ENCODE data around the gene AMN. TPM values are rescaled to one million over a fixed set of nuclear protein-coding genes. Genes with fewer than 3 reads are reported as not detected.

The AMN gene
- total RNA-seq, 1 donor from 2014 or later = 0.40 TPM

DNA sequence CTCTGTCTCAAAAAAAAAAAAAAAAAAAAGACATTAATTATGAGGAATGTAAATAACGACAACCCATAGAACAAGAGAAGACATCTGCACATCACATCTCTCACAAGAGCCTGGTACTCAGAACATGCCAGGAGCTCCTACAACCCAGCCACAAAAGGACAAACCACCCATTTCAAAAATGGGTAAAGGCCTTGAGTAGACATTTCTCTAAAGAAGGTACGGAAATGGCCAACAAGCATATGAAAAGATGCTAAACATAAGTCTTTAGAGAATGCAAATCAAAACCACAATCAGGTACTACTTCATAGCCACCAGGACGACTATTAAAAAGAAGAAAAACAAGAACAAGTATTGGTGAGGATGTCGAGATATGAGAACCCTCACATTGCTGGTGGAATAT is 13.3 kb downstream of the AMN start:
- intact Hi-C loops (cut with DNase I) = no loop called here
- ATAC-seq = no peak
- DNase-seq (ENCODE audit: low spot score) = no peak

DNA sequence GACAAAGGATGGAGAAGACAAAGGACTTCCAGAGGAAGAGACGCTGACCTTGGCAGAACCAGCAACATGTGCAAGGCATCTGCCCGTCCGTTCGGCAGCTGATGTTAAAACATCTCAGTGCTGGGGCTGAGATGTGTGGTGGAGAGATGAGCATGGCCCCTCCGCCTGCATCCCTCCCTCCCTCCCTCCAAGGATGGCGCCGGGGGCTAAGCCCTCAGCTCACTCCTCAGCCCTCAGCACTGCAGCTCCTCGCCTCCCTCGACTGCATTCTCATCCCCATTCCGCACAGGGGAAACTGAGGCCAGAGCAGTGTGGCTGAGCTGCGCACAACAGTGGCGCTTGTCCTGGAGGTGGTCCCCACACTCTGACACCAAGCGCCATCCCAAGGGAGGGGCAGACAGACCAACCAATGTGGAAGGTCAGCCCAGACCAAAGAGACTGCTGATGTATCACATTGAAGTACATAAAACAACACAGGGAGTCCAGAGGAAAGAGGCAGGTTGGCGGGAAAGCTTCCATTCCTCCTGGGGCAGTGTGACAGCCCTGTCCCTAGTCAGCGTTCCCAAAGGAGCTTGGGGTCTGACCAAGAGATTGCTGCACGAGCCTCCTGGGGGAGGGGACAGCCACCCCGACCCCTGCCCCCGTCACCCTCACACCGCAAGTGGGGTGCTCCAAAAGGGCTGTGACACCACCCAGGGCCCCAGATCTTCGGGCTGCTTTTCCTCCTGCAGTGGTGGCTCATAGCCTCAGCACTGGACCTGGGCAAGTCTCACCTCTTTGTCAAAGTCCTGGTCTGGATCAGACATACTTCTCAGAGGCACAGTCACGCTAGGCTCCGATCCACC is 15.1 kb downstream of the AMN start:
- intact Hi-C loops (cut with DNase I) = no loop called here
- no peak for DNase-seq (ENCODE audit: low spot score)
- ATAC-seq = no peak

DNA sequence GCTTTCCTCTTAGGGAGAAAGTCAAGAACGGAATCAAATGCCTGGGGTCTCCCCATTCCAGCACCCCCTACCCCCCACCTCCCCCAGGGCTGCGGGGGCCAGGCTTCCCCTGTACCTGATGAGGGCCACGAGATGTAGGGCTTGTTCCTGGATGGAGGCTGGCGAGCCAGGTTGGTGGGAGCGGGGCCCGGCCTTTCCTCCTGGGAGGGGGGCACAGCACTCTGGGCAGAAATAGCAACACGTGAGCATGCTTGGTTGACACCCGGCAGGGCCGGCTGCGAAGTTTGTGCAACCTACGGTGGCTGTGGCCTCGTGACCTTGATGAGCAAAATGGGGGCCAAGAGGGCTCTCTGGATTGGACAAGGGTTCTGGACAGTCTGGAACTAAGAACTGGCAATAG is 15.7 kb downstream of the AMN start:
- DNase-seq (ENCODE audit: low spot score) = no peak
- no peak for ATAC-seq
- intact Hi-C loops (cut with DNase I) = no loop called here

DNA sequence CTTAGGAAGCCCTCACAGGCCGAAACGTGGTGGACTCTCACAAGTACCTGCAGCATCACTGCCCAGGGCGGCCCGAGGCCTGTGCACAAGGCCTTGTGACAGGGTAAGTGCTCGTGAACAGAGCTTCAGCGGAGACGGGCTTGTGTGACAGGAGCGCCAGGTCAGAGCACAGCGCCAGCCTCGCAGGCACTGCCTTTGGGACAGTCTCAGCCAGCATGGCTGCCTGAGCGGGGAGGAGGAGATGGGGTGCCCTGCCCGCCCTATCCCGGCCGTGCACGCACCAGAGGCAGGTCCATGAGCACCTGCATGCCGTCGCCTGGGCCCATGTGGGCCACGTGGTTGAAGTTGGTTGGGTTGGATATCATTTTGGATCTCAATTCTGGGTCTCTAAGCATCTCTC is 16.9 kb downstream of the AMN start:
- DNase-seq (ENCODE audit: low spot score) (no peak), ATAC-seq (no peak)
- intact Hi-C loops (cut with DNase I) = no loop called here

DNA sequence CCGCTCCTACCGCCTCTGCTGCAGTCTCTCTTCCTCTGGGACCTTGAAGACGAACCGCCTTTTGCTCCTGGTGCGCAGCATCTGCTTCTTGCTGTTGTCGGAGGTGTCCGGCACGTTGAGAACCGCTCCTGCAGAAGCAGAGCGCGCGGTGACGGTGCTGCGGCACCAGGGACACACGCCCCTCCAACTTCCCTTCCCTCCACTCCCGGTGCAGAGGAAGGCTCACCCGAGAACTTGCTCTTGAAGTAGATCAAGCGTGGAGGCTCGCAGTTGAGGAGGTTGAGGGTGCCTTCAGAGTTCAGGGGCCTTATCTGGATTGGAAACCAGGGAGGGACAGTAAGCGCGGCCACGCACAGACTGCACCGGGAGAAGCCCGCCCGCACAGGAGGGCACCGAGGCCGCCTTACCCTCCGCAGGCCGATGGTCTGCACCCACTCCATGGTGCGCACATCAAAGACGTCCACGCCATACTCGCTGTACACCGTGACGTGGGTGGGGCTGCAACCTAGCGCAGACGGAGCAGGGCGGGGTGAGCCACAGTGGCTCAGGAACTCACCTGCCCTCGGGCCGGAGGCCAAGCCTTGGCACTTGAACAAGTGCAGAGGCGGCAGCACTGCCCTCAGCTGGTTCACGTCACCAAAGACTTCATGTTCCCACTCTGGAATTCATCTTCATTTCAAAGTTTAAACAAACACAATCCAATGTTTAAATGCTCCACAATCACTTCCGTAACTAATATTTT is 17.5 kb downstream of the AMN start:
- intact Hi-C loops (cut with DNase I) = no loop called here
- no peak for DNase-seq (ENCODE audit: low spot score)
- no peak for ATAC-seq

DNA sequence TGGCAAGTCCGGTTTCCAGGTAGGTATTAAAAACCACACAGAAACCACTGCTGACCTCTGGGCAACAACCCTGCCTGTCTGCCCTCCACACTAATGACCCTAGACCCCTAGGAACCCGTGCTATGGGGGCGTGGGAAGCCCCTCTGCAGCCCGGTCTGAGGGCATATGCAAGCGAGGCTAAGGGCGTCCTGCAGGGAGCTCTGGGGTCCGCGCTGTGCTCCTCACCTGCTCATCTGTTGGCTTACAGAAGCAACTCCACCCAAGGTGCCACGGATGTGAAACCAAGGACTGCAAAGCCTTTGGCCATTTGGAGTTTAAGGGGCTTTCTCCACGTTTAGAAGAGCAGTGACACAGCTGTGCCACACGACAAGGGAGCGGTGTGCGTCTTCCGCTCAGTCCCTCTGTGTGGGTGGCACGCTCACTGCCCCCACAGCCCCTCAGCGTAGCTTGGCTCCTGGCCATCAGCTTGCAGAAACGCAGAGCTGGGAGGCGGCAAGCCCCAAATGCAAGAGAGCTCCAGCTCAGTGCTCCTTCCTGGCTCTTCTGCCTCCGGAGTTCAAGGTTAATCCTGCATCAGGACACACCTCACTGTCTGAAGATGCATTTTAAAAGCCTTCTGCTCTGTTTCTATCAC is 18.4 kb downstream of the AMN start:
- no peak for DNase-seq (ENCODE audit: low spot score)
- ATAC-seq = no peak
- intact Hi-C loops (cut with DNase I) = no loop called here

DNA sequence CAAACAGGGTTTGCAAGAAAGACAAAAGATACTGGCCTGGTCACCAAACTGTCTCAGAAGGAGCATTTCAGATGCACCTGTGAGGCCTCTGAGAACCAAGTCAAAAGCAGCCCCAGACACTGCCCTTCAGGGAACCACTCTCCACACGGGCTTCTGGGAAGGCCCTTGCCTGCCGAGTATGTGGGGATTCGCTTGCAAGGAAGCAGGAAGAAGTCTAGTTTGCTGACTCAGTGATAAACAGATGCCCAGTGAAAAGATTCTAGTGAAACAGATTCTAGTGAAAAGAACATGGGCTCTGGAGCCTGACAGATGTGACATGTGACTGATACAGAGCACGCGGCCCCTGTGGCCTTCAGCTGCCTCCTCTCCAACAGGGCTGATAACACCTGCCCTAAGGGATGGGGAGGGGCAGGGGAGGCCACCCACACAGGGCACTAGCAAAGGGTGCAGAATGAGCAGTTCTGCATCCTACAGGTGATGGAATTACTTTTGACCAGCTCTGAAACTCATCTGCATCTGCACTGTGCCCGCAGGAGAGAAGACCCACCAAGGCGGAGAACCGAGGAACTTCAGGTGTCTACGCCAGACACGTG is 19.1 kb downstream of the AMN start:
- DNase-seq (ENCODE audit: low spot score) (no peak), ATAC-seq (no peak)
- intact Hi-C loops (cut with DNase I) = no loop called here

DNA sequence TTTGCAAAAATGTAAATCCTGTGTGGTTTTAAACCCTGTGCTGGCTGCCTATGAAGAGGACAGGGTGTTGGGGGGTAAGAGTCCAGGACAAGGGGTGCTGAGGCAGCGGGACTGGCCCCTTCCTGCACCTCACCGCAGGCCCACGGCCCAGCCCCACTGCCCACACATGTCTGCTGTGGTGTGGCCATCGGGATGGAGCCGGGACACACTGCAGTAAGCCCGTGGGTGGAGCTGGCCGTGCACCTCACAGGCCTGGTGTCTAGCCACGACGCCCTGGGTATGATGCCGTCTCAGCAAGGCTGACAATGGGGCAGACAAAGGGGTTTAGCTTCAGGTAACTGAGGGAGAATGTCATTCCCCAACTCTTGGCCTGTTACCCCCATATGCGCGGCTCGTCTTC is 19.6 kb downstream of the AMN start:
- intact Hi-C loops (cut with DNase I) = no loop called here
- no peak for DNase-seq (ENCODE audit: low spot score)
- no peak for ATAC-seq

DNA sequence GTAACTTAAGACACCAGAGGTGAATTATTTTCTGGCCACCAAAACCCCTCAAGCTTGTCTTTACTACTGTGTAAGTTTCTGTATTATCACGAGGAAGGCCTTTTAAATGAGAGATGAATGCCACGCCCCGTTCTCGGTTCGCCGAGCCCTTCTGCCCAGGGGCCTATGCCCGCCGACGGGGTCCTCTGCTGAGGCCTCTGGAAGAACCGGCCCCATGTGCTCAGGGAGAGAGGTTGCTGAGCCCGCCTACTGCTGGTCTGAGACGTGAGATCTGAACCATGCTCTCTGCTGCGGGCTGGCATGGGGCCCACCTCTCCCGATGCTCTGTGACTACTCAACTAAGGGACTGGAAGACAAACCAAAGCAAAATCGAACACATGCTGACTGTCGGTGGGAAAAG is 21.0 kb downstream of the AMN start:
- ATAC-seq (no peak), DNase-seq (ENCODE audit: low spot score) (no peak)
- intact Hi-C loops (cut with DNase I) = no loop called here

DNA sequence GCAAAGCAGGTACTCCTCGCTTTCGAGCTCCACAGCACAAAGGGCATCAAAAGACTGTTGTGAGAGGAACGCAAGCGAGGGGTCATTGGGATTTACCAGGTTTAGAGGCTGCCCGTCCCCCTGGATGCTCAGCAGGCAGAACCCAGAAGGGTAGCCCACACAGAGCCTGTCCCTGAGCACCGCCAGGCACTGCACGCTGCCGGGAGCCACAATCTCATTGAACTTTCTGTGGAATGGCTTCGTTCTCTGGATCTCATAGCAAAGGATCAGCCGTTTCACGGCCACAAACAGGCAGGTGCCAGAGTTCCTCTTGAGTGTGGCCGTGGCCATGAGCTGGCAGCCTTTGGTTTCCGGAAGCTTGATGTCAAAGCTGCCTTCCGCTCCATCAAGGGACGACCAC is 21.5 kb downstream of the AMN start:
- ATAC-seq = no peak
- no peak for DNase-seq (ENCODE audit: low spot score)
- intact Hi-C loops (cut with DNase I) = no loop called here

DNA sequence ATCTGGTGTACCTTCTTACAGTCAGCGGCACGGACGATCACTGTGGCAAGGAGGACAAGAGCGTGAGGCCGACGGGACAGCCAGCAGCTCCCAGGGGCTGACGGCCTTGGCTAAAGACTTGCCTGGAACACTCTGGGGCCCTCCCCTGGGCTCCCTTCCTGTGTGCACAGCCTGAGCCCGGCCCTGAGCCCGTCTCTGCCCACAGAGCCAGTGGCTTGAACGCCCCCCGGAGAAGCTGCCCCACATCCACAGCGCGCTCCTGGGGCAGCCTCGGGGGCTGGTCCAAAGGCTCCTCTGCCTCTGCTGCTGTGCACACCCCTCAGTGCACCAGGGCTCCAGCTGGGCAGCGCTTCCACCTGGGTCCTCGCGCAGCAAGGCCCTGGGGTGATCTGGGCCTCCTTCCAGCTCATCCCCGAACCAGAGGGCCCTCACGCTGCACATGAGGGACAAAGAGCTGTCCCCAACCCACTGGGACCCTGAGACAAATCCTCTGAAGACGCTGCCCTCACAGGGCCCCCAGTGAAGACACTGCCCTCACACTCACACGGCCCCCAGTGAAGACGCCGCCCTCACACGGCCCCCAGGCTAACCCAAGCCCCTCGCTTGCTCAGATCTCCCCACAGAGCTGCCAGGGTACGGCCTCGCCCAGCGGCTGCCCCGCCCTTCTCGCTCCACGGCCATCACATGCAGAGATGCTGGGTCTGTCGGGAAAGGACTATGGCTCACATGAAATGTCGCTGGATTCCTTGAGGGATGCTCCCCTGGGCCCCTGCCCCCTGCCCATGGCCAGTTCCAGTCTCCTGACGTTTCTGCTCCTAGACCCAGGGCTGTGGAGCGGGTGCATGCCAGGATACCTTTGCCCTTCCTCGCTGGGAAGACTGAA is 22.2 kb downstream of the AMN start:
- intact Hi-C loops (cut with DNase I) = no loop called here
- no peak for ATAC-seq
- DNase-seq (ENCODE audit: low spot score) = no peak

DNA sequence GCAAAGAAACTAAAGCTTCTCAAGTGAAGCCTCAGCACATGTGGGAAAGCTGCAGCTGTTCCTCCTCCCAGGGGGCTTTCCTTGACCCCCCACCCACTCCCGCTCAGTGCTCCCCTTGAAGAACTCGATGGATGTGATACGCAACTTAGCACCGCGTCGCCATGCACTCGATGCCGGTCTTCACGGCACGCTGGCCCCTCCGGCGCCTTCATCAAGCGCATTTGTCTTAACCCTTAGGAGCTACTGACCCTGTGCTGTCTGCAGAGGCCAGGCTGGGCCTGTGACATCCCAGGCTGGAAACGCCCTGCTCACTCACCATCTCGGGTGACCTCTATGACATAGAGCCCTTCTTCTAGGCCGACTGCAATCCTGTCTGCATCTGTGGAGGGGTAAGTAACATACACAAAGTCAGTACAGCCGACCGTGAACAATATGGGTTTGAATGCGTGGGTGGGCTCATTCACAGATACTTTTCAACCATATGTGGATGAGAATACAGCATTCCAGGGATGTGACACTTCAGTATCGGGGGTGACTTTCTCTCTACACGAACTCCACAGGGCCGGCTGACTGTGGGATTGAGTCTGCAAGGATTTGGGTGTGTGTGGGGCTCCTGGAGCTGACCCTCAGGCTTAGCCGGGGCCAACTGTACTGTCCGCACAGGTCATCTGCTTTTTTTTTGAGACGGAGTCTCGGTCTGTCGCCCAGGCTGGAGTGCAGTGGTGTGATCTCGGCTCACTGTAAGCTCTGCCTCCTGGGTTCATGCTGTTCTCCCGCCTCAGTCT is 23.1 kb downstream of the AMN start:
- intact Hi-C loops (cut with DNase I) = no loop called here
- DNase-seq (ENCODE audit: low spot score) = no peak
- no peak for ATAC-seq

DNA sequence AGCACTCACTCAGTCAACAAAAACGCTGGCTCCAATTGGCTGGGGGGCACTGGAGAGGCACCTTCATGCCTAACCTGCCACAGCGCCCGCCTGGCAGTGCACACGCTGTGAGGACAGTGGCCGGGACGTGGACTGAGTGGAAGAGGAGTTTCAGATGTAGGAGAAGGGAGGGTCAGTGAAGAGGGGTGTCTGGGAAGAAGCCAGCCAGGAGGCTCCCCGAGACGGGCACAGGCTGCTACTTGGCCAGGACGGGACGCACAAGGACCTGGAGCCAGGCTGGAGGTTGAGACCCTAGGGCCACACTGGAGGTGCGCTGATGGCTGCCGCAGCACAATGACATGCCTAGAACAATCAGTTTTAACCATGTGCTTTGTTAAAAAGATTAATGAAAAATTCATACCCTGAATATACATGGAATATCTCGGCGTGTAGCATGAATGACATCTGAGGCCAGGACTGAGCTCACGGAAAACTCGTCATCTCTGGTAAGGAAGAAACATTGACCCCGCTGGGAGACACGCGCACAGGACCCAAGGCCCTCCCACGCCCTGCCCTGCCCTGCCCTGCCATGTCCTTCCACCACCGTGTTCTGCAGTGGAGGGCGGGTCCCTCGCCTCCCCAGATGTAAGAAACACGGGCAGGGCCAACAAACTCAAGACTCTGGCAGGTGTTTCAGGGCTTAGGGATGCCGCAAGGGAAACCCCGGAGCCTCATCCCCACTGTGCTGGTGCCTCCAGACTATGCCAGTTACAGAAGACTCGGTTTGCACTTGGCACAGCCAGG is 25.0 kb downstream of the AMN start:
- no peak for ATAC-seq
- no peak for DNase-seq (ENCODE audit: low spot score)
- intact Hi-C loops (cut with DNase I) = no loop called here

DNA sequence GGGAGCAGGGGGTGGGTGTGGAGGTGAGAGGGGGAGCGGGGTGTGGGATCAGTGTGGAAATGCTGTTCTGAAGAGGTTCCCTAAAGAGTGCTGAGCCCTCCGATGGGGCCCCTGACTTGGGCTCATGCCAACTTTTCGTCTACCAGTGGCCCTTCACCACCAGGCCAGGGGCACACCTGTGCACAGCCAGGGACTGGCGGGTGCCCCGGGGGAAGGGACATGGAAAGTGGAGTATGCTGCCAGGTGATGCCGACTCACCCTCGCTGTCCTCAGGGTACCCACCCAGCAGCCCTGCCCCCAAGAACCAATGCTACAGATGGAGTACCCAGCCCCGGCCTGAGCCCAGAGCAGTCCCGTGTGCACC is 26.2 kb downstream of the AMN start:
- no peak for DNase-seq (ENCODE audit: low spot score)
- intact Hi-C loops (cut with DNase I) = no loop called here
- ATAC-seq = no peak

DNA sequence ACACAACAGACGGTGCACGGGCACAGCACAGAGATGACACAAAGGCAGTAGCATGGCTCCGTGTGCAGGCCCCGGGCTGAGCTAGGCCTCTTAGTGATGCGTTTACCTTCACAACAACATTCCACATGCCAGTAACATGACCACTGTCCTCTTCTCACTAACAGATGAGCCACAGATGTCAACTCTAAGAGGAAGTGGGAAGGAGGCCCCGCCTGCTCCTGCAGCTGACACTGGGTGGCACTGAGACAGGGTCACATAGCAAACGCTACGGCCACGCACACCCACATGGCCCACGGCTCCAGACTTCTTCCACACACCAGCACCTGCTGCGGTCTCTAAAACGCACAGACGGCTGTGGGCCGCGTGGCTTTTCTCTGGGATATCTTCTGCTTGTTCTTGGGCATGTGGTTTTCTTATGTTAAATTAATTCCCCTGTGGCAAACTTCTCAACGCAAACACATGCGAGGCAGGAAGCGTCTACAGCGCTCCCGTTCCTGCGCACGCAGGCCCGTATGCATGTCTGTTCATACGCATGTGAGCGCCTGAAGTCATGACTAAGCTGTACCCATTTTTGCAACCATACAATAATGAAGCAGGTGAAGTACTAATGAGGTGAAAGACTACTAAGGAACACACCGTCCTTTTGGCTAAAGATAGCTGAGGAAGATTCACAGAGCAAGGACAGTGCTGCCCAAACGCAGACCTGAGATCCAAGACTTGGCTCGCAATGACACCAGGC is 26.8 kb downstream of the AMN start:
- ATAC-seq = peak; percentile 28
- no peak for DNase-seq (ENCODE audit: low spot score)
- intact Hi-C loops (cut with DNase I) = no loop called here

DNA sequence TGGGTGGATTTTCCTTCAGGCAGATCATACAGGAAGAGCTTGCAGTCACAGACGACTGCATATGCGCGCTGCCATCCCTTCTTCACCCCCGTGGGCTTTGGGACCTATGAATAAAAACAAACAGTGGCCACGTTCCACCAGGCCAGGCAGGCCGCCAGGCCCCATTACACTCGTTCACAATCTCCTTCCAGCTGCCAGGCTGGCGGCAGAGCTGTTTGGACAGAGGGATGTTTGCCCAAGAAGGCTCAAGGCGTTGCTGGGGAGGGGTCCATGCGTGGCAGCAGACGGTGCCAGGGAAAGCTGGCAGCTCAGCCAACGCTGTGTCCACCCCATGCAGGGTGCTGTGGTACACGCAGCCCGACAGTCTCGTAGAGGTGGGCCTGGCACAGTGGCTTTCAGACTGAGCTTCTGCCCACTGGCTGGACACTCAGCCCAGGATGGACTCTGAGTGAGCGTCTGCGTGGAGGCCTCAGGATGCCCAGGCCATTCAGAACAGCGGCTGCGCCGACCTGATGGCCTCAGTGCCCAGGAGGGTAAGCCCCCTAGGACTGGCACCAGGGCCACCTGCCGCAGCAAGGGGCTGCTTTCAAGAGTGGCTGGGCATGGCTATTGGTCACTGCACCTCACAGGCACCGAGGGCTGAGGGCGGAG is 27.5 kb downstream of the AMN start:
- intact Hi-C loops (cut with DNase I) = no loop called here
- ATAC-seq (peak; percentile 23), DNase-seq (ENCODE audit: low spot score) (no peak)
